ENCODE results near the gene FLT1. TPM values are rescaled to one million over a fixed set of nuclear protein-coding genes. Genes with fewer than 3 reads are reported as not detected.

Gene FLT1
- total RNA-seq, 1 experiment from 2014 or later = not detected

- Mint-ChIP-seq H3K36me3 (ENCODE audit: insufficient read depth, unreplicated experiment) (no peaks in the 10 kb centered on the region), H3K4me3 (ENCODE audit: low read depth, unreplicated experiment) (no peak overlapping the region), H3K27ac (ENCODE audit: unreplicated experiment) (no peak overlapping the region), H3K27me3 (ENCODE audit: unreplicated experiment) (no peaks in the 10 kb centered on the region), H3K9me3 (ENCODE audit: low read depth, unreplicated experiment) (no peaks in the 10 kb centered on the region), H3K4me1 (ENCODE audit: low read depth, unreplicated experiment) (peaks cover 6% of the 10 kb centered on the region)
- CTCF ChIA-PET = no interaction called here
- no peak for DNase-seq
- BruUV-seq (replicated peaks) = no TSS peak
- TF ChIP-seq CTCF (IDR thresholded peaks at IDR 0.05; ENCODE audit: unreplicated experiment) = no peak
- intact Hi-C loops (cut with micrococcal nuclease; ENCODE audit: unreplicated experiment) = loop anchor here (5.0 kb wide), 1 partner anchor 104 kb away; no protein-coding TSS in a partner anchor
Measured at GRCh38 chr13:28533441-28534166, 38.7 kb upstream of the FLT1 start.

- no peak overlapping the region for H3K27ac Mint-ChIP-seq (ENCODE audit: unreplicated experiment)
- H3K36me3 Mint-ChIP-seq (ENCODE audit: insufficient read depth, unreplicated experiment) = no peaks in the 10 kb centered on the region
- peaks cover 6% of the 10 kb centered on the region for H3K4me1 Mint-ChIP-seq (ENCODE audit: low read depth, unreplicated experiment)
- intact Hi-C loops (cut with micrococcal nuclease; ENCODE audit: unreplicated experiment) = loop anchor here (5.0 kb wide), 1 partner anchor 104 kb away; no protein-coding TSS in a partner anchor
- CTCF ChIA-PET = no interaction called here
- H3K4me3 Mint-ChIP-seq (ENCODE audit: low read depth, unreplicated experiment) = no peak overlapping the region
- peaks cover 4% of the 10 kb centered on the region for H3K27me3 Mint-ChIP-seq (ENCODE audit: unreplicated experiment)
- no peak for TF ChIP-seq CTCF (IDR thresholded peaks at IDR 0.05; ENCODE audit: unreplicated experiment)
- BruUV-seq (replicated peaks) = no TSS peak
- no peak for DNase-seq
- no peaks in the 10 kb centered on the region for H3K9me3 Mint-ChIP-seq (ENCODE audit: low read depth, unreplicated experiment)
Measured at GRCh38 chr13:28533125-28533436, 38.2 kb upstream of the FLT1 start.

GRCh38 chr13:28532388-28533124 is 37.6 kb upstream of the FLT1 start:
- TF ChIP-seq CTCF (IDR thresholded peaks at IDR 0.05; ENCODE audit: unreplicated experiment) = no peak
- no peak for DNase-seq
- Mint-ChIP-seq H3K36me3 (ENCODE audit: insufficient read depth, unreplicated experiment) (no peaks in the 10 kb centered on the region), H3K27me3 (ENCODE audit: unreplicated experiment) (peaks cover 9% of the 10 kb centered on the region), H3K4me3 (ENCODE audit: low read depth, unreplicated experiment) (no peak overlapping the region), H3K27ac (ENCODE audit: unreplicated experiment) (no peak overlapping the region), H3K9me3 (ENCODE audit: low read depth, unreplicated experiment) (no peaks in the 10 kb centered on the region), H3K4me1 (ENCODE audit: low read depth, unreplicated experiment) (peaks cover 6% of the 10 kb centered on the region)
- CTCF ChIA-PET = no interaction called here
- BruUV-seq (replicated peaks) = no TSS peak
- intact Hi-C loops (cut with micrococcal nuclease; ENCODE audit: unreplicated experiment) = loop anchor here (5.0 kb wide), 1 partner anchor 105 kb away; no protein-coding TSS in a partner anchor

GRCh38 chr13:28531845-28532387 is 37.0 kb upstream of the FLT1 start:
- TF ChIP-seq CTCF (IDR thresholded peaks at IDR 0.05; ENCODE audit: unreplicated experiment) = no peak
- CTCF ChIA-PET = no interaction called here
- BruUV-seq (replicated peaks) = no TSS peak
- H3K9me3 Mint-ChIP-seq (ENCODE audit: low read depth, unreplicated experiment) = no peaks in the 10 kb centered on the region
- peaks cover 10% of the 10 kb centered on the region for H3K27me3 Mint-ChIP-seq (ENCODE audit: unreplicated experiment)
- H3K27ac Mint-ChIP-seq (ENCODE audit: unreplicated experiment) = no peak overlapping the region
- DNase-seq = no peak
- H3K4me3 Mint-ChIP-seq (ENCODE audit: low read depth, unreplicated experiment) = no peak overlapping the region
- intact Hi-C loops (cut with micrococcal nuclease; ENCODE audit: unreplicated experiment) = loop anchor here (5.0 kb wide), 1 partner anchor 105 kb away; no protein-coding TSS in a partner anchor
- peaks cover 2% of the 10 kb centered on the region for H3K4me1 Mint-ChIP-seq (ENCODE audit: low read depth, unreplicated experiment)
- H3K36me3 Mint-ChIP-seq (ENCODE audit: insufficient read depth, unreplicated experiment) = no peaks in the 10 kb centered on the region

All from Calu3 (cell line).